LNCAP (cell line): ENCODE data around the gene TNIP3.

ENCODE experiments used
- TF ChIP-seq, protein P1 (sequence below): fragments of 450-650 bp; IDR thresholded peaks from 2 replicates; pipeline ENCODE4 v1.5.1; 2017; ENCODE audit warnings: mild to moderate bottlenecking

TNIP3 gene

DNA sequence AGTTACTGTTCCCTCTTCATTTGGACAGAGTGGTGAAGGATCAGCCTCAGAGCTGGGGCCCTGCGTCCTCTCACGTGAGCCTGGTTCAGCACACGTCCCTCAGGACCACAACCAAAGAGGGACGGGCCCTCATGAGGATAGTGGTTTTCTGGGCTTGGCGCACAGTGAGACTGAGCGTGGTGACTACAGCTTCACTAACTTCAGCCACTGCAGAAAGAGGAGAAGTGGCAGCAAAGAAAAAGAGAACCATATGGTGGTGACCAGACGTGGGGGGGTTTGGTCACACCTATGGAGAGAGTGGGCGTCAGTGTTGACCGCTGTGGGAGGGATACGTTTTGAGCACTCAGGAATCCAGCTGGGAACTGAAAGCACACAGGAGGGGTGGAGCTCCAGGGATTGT, 21.8 kb upstream of the TNIP3 start:
- TF ChIP-seq, protein P1, sequence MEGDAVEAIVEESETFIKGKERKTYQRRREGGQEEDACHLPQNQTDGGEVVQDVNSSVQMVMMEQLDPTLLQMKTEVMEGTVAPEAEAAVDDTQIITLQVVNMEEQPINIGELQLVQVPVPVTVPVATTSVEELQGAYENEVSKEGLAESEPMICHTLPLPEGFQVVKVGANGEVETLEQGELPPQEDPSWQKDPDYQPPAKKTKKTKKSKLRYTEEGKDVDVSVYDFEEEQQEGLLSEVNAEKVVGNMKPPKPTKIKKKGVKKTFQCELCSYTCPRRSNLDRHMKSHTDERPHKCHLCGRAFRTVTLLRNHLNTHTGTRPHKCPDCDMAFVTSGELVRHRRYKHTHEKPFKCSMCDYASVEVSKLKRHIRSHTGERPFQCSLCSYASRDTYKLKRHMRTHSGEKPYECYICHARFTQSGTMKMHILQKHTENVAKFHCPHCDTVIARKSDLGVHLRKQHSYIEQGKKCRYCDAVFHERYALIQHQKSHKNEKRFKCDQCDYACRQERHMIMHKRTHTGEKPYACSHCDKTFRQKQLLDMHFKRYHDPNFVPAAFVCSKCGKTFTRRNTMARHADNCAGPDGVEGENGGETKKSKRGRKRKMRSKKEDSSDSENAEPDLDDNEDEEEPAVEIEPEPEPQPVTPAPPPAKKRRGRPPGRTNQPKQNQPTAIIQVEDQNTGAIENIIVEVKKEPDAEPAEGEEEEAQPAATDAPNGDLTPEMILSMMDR: no peak

DNA sequence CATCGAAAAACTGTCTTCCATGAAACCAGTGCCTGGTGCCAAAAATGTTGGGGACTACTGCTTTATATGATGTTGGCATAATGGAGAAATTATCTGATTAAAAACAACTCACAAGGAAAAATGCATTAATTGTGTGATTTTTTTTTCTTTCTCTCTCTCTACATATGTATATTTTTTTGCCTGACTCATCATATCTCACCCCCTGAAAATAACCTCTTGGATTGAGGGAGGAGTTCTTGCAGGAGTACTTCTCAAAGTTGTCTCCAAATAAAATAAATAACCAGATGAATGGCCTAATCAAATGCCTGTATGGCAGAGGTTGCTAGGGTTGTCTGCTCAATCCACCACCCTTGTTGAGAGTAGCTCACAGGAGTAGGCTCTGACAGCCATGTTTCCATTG, 19.9 kb upstream of the TNIP3 start:
- TF ChIP-seq, protein P1: no peak

DNA sequence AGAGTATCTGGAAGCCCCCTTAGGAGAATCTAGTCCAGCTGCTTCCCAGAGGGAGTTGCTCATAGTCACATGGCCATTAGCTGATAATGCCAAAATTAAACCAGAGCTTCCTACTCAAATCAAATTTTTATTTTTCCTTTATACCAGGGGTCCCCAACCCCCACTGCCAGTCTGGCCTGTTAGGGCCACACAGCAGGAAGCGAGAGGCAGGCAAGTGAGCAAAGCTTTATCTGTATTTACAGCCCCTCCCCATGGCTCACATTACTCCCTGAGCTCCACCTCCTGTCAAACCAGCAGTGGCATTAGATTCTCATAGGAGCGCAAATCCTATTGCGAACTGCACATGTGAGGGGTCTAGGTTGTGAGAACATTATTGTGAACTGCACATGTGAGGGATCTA, 19.2 kb upstream of the TNIP3 start:
- TF ChIP-seq, protein P1: no peak

DNA sequence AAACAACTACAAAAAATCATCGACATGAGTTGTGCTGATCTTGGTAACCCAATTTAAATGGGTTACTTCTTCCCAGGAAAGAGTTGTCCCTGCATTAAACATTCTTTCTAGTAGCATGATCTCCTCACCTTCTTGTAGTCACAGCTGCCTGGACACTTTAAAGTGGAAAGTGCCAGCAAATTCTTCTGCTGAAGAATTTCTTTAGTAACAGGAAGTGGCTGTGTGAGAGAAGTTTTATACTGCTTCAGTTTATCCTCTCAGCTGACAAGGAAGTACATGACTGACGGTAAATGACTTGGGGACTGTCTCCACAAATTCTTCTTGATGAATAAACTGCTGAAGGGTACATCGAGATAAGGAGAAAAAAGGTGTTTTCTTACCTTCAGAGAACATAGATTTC, 18.2 kb upstream of the TNIP3 start:
- TF ChIP-seq, protein P1: no peak

DNA sequence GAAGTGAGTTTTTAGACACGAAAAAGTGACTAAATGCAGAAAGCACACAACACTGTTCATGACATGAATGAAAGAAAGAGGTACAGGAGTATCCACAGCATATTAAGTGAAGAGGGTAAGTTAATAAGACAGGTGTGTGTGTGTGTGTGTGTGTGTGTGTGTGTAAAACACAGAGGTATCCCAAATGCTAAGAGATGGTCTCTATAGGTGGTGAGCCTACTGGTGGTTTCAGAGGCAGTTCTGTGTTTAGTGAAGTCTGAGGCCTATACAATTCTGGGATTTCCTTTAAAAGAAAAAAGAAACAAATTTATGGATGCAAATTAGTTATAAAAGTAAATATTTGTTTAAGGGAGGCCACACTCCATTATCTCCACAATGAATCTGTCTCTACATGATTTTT, 17.4 kb upstream of the TNIP3 start:
- TF ChIP-seq, protein P1: no peak

DNA sequence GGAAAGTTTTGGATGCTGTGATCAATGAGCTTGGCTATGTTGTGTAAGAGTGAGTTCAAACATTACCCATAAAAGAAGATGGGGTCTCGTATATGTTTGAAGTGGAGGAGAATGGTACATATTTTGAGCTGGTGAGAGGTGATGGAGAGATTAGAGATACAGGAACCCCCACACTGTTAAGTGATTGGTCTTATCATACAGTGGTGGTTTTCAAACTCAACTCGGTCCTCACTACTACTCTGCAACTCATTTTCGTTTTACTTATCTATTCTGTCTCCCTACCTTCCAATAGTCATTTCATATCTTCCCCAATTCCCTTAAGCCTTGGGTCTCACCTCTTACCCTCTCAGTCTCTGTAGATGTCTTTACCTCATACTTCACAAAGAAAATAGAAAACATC, 16.4 kb upstream of the TNIP3 start:
- TF ChIP-seq, protein P1: no peak

DNA sequence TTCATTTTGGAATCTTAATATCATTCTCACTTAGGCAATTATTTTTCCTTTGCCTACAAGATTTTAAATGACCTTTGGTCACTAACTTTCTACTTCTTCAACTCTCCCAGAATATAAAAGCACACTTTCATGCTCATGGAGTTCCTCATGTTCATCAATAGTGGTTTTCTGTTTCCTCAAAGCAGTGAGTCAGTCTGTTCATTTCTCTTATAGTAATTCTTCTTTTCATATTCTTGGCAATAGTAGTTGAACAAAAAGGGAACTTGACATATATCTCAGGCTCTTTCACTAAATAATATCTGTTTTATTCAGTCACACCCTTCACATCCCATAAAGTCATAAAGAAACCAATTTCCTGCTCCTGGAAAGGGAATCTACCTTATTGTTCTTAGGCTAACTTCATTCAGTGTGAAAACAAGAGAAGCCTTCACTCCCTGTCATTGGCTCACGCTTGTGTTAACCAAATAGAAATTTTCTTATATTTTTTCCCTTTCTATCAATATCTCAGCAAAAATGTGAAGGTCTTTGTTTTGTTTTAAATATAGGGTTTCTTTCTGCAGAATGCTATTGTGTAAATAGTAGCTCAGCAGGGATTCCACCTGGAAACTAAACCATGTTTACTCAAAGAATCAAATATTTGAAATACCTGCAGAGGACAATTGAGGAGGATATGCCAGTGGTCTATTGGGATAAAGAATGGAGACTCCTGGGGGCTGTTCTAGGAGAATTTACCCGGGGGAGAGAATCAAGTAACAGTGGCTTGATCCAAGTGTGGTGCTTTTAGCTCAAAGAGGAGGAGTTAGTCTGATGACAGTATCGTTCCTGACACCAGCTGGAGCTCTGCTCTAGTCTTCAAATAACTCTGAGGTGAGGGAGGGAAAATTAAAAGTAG, 13.4 kb upstream of the TNIP3 start:
- TF ChIP-seq, protein P1: no peak
